ENCODE data around the gene OASL.

The OASL gene

GRCh38 chr12:121003650-121004049, 35.4 kb downstream of the OASL start:
- Histone ChIP-seq H3K4me2 (ENCODE audit: insufficient read depth, low read length, poor library complexity, severe bottlenecking) (no peak overlapping the region), H3K18ac (ENCODE audit: low read length) (no peak overlapping the region), H3K9me3 (replicated peaks in 1 of 2; ENCODE audit: control insufficient read depth in 2 of 2, insufficient read depth in 1 of 2, low read depth in 1 of 2, low read length in 2 of 2) (no peaks in the 10 kb centered on the region), H3K4me1 (ENCODE audit: control insufficient read depth in 2 of 2, insufficient read depth in 1 of 2, low read depth in 1 of 2, low read length in 2 of 2) (no peaks in the 10 kb centered on the region), H3K4me3 (ENCODE audit: low read length in 2 of 2) (no peak overlapping the region), H3K27me3 (ENCODE audit: control insufficient read depth in 3 of 3, insufficient read depth in 3 of 3, low read depth in 1 of 3, low read length in 3 of 3) (no peaks in the 10 kb centered on the region), H2BK15ac (ENCODE audit: low read length) (no peak overlapping the region), H2BK120ac (ENCODE audit: low read depth, low read length) (no peak overlapping the region), H2AFZ (ENCODE audit: low read length) (no peak overlapping the region), H2BK12ac (ENCODE audit: low read length) (no peak overlapping the region), H2AK5ac (ENCODE audit: low read depth, low read length) (no peak overlapping the region), H3K4ac (ENCODE audit: low read length) (no peak overlapping the region), H3K27ac (replicated peaks; ENCODE audit: low read length) (no peak overlapping the region), H4K8ac (ENCODE audit: low read depth, low read length) (no peak overlapping the region), H3K9ac (ENCODE audit: low read depth, low read length, poor library complexity) (no peak overlapping the region), H3K79me1 (ENCODE audit: low read depth, low read length) (no peaks in the 10 kb centered on the region), H2BK5ac (ENCODE audit: low read length) (no peak overlapping the region), H4K91ac (ENCODE audit: low read depth, low read length, poor library complexity) (no peak overlapping the region), H3K14ac (ENCODE audit: low read length) (no peak overlapping the region), H3K36me3 (replicated peaks in 1 of 2; ENCODE audit: control insufficient read depth in 2 of 2, insufficient read depth in 2 of 2, low read length in 2 of 2) (peaks cover 25 to 61% of the 10 kb centered on the region in 2 donors), H3K23ac (ENCODE audit: low read depth, low read length, poor library complexity) (no peak overlapping the region)
- WGBS, 2 donors (ENCODE audit: extremely low coverage in 2 of 2, insufficient read length in 2 of 2, insufficient replicate concordance in 1 of 2), result no CpG with 5 or more reads among the region's 4 CpGs
- no peak for DNase-seq (ENCODE audit: low spot score)

DNA sequence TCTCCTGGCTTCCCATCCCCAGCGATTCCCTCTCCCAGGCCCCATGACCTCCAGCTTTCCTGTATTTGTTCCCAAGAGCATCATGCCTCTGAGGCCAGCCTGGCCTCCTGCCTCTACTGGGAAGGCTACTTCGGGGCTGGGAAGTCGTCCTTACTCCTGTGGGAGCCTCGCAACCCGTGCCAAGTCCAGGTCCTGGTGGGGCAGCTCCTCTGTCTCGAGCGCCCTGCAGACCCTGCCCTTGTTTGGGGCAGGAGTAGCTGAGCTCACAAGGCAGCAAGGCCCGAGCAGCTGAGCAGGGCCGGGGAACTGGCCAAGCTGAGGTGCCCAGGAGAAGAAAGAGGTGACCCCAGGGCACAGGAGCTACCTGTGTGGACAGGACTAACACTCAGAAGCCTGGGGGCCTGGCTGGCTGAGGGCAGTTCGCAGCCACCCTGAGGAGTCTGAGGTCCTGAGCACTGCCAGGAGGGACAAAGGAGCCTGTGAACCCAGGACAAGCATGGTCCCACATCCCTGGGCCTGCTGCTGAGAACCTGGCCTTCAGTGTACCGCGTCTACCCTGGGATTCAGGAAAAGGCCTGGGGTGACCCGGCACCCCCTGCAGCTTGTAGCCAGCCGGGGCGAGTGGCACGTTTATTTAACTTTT, 37.1 kb downstream of the OASL start:
- Histone ChIP-seq H3K27me3 (ENCODE audit: control insufficient read depth in 3 of 3, insufficient read depth in 3 of 3, low read depth in 1 of 3, low read length in 3 of 3) (no peaks in the 10 kb centered on the region), H2BK12ac (ENCODE audit: low read length) (no peak overlapping the region), H3K4me2 (ENCODE audit: insufficient read depth, low read length, poor library complexity, severe bottlenecking) (no peak overlapping the region), H3K9me3 (replicated peaks in 1 of 2; ENCODE audit: control insufficient read depth in 2 of 2, insufficient read depth in 1 of 2, low read depth in 1 of 2, low read length in 2 of 2) (no peaks in the 10 kb centered on the region), H3K4ac (ENCODE audit: low read length) (no peak overlapping the region), H2AK5ac (ENCODE audit: low read depth, low read length) (no peak overlapping the region), H2BK5ac (ENCODE audit: low read length) (no peak overlapping the region), H3K23ac (ENCODE audit: low read depth, low read length, poor library complexity) (no peak overlapping the region), H3K36me3 (replicated peaks in 1 of 2; ENCODE audit: control insufficient read depth in 2 of 2, insufficient read depth in 2 of 2, low read length in 2 of 2) (peaks cover 18 to 47% of the 10 kb centered on the region in 2 donors), H3K9ac (ENCODE audit: low read depth, low read length, poor library complexity) (peak overlapping the region; percentile 66), H4K8ac (ENCODE audit: low read depth, low read length) (no peak overlapping the region), H2BK15ac (ENCODE audit: low read length) (no peak overlapping the region), H2BK120ac (ENCODE audit: low read depth, low read length) (no peak overlapping the region), H3K4me1 (ENCODE audit: control insufficient read depth in 2 of 2, insufficient read depth in 1 of 2, low read depth in 1 of 2, low read length in 2 of 2) (no peaks in the 10 kb centered on the region), H3K14ac (ENCODE audit: low read length) (no peak overlapping the region), H2AFZ (ENCODE audit: low read length) (no peak overlapping the region), H3K27ac (replicated peaks; ENCODE audit: low read length) (no peak overlapping the region), H4K91ac (ENCODE audit: low read depth, low read length, poor library complexity) (no peak overlapping the region), H3K18ac (ENCODE audit: low read length) (no peak overlapping the region), H3K4me3 (ENCODE audit: low read length in 2 of 2) (no peak overlapping the region), H3K79me1 (ENCODE audit: low read depth, low read length) (no peaks in the 10 kb centered on the region)
- no CpG with 5 or more reads among the region's 16 CpGs for WGBS, 2 donors (ENCODE audit: extremely low coverage in 2 of 2, insufficient read length in 2 of 2, insufficient replicate concordance in 1 of 2)
- no peak for DNase-seq (ENCODE audit: low spot score)

DNA sequence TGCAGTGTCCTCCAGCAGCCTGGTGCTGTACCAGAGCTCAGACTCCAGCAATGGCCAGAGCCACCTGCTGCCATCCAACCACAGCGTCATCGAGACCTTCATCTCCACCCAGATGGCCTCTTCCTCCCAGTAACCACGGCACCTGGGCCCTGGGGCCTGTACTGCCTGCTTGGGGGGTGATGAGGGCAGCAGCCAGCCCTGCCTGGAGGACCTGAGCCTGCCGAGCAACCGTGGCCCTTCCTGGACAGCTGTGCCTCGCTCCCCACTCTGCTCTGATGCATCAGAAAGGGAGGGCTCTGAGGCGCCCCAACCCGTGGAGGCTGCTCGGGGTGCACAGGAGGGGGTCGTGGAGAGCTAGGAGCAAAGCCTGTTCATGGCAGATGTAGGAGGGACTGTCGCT, 38.0 kb downstream of the OASL start:
- Histone ChIP-seq H2BK5ac (ENCODE audit: low read length) (no peak overlapping the region), H3K79me1 (ENCODE audit: low read depth, low read length) (no peaks in the 10 kb centered on the region), H2BK12ac (ENCODE audit: low read length) (no peak overlapping the region), H3K4me3 (ENCODE audit: low read length in 2 of 2) (no peak overlapping the region), H2AFZ (ENCODE audit: low read length) (no peak overlapping the region), H3K14ac (ENCODE audit: low read length) (no peak overlapping the region), H2BK15ac (ENCODE audit: low read length) (no peak overlapping the region), H3K4ac (ENCODE audit: low read length) (no peak overlapping the region), H3K9ac (ENCODE audit: low read depth, low read length, poor library complexity) (peak overlapping the region; percentile 65), H3K27ac (replicated peaks; ENCODE audit: low read length) (no peak overlapping the region), H2AK5ac (ENCODE audit: low read depth, low read length) (no peak overlapping the region), H4K8ac (ENCODE audit: low read depth, low read length) (no peak overlapping the region), H3K18ac (ENCODE audit: low read length) (peak overlapping the region; percentile 53), H3K4me2 (ENCODE audit: insufficient read depth, low read length, poor library complexity, severe bottlenecking) (no peak overlapping the region), H2BK120ac (ENCODE audit: low read depth, low read length) (no peak overlapping the region), H3K36me3 (replicated peaks in 1 of 2; ENCODE audit: control insufficient read depth in 2 of 2, insufficient read depth in 2 of 2, low read length in 2 of 2) (peaks cover 18 to 41% of the 10 kb centered on the region in 2 donors), H3K4me1 (ENCODE audit: control insufficient read depth in 2 of 2, insufficient read depth in 1 of 2, low read depth in 1 of 2, low read length in 2 of 2) (no peaks in the 10 kb centered on the region), H4K91ac (ENCODE audit: low read depth, low read length, poor library complexity) (no peak overlapping the region), H3K27me3 (ENCODE audit: control insufficient read depth in 3 of 3, insufficient read depth in 3 of 3, low read depth in 1 of 3, low read length in 3 of 3) (no peaks in the 10 kb centered on the region), H3K23ac (ENCODE audit: low read depth, low read length, poor library complexity) (peak overlapping the region; percentile 57), H3K9me3 (replicated peaks in 1 of 2; ENCODE audit: control insufficient read depth in 2 of 2, insufficient read depth in 1 of 2, low read depth in 1 of 2, low read length in 2 of 2) (peaks cover 0 to under 1% of the 10 kb centered on the region in 2 donors)
- DNase-seq (ENCODE audit: low spot score), result no peak
- no CpG with 5 or more reads among the region's 11 CpGs for WGBS, 2 donors (ENCODE audit: extremely low coverage in 2 of 2, insufficient read length in 2 of 2, insufficient replicate concordance in 1 of 2)

- H2AK5ac ChIP-seq (ENCODE audit: low read depth, low read length), result no peak overlapping the region
- no peak for DNase-seq (ENCODE audit: low spot score)
- no peak overlapping the region for H3K18ac ChIP-seq (ENCODE audit: low read length)
- no peak overlapping the region for H2AFZ ChIP-seq (ENCODE audit: low read length)
- no peak overlapping the region for H2BK12ac ChIP-seq (ENCODE audit: low read length)
- no peaks in the 10 kb centered on the region for H3K4me1 ChIP-seq (ENCODE audit: control insufficient read depth in 2 of 2, insufficient read depth in 1 of 2, low read depth in 1 of 2, low read length in 2 of 2)
- H3K36me3 ChIP-seq (replicated peaks in 1 of 2; ENCODE audit: control insufficient read depth in 2 of 2, insufficient read depth in 2 of 2, low read length in 2 of 2), result peaks cover 16 to 35% of the 10 kb centered on the region in 2 donors
- H2BK5ac ChIP-seq (ENCODE audit: low read length), result no peak overlapping the region
- no peak overlapping the region for H3K23ac ChIP-seq (ENCODE audit: low read depth, low read length, poor library complexity)
- no peaks in the 10 kb centered on the region for H3K79me1 ChIP-seq (ENCODE audit: low read depth, low read length)
- no peaks in the 10 kb centered on the region for H3K27me3 ChIP-seq (ENCODE audit: control insufficient read depth in 3 of 3, insufficient read depth in 3 of 3, low read depth in 1 of 3, low read length in 3 of 3)
- no peak overlapping the region for H4K8ac ChIP-seq (ENCODE audit: low read depth, low read length)
- H2BK120ac ChIP-seq (ENCODE audit: low read depth, low read length), result no peak overlapping the region
- H2BK15ac ChIP-seq (ENCODE audit: low read length), result no peak overlapping the region
- H4K91ac ChIP-seq (ENCODE audit: low read depth, low read length, poor library complexity), result no peak overlapping the region
- H3K4ac ChIP-seq (ENCODE audit: low read length), result no peak overlapping the region
- H3K9me3 ChIP-seq (replicated peaks in 1 of 2; ENCODE audit: control insufficient read depth in 2 of 2, insufficient read depth in 1 of 2, low read depth in 1 of 2, low read length in 2 of 2), result peaks cover 0 to 2% of the 10 kb centered on the region in 2 donors
- H3K9ac ChIP-seq (ENCODE audit: low read depth, low read length, poor library complexity), result no peak overlapping the region
- H3K14ac ChIP-seq (ENCODE audit: low read length), result no peak overlapping the region
- WGBS, 2 donors (ENCODE audit: extremely low coverage in 2 of 2, insufficient read length in 2 of 2, insufficient replicate concordance in 1 of 2), result no CpG with 5 or more reads among the region's 11 CpGs
- no peak overlapping the region for H3K4me3 ChIP-seq (ENCODE audit: low read length in 2 of 2)
- no peak overlapping the region for H3K27ac ChIP-seq (replicated peaks; ENCODE audit: low read length)
- H3K4me2 ChIP-seq (ENCODE audit: insufficient read depth, low read length, poor library complexity, severe bottlenecking), result no peak overlapping the region
Measured at GRCh38 chr12:121000530-121000929, 38.5 kb downstream of the OASL start.

Measured in neuronal stem cell (in vitro differentiated cells).